Panc1 (cell line): ENCODE measurements around the gene UQCR11. TPM values are rescaled to one million over a fixed set of nuclear protein-coding genes. Genes with fewer than 3 reads are reported as not detected.

Experiments
- ATAC-seq: fragments of 200-7000 bp; cut with Tn5 transposase; 2 replicates; pipeline ENCODE4 v1.9.1; 2020; ENCODE audit warnings: mild to moderate bottlenecking, moderate library complexity
- BruUV-seq: library from RNA; stranded (reverse); fragments of 400-500 nt; replicated peaks from 2 replicates; lab custom pipeline; 2021; lab: Mats Ljungman, UMichigan
- CTCF ChIA-PET: fragments of 300-600 bp; sonication (Branson Sonifier 250); formaldehyde crosslinking; loops from one replicate; lab custom pipeline; 2022; ENCODE audit warnings: antibody characterized with exemption; lab: Charles Lee
- POLR2A ChIA-PET: fragments of 300-600 bp; sonication (Branson Sonifier 250); formaldehyde crosslinking; loops from one replicate; lab custom pipeline; 2022; ENCODE audit warnings: antibody characterized with exemption; lab: Charles Lee
- DNase-seq: peaks from one replicate; pipeline ENCODE4 v3.0.0-alpha.2; 2010; ENCODE audit warnings: low read depth, low spot score
- H3K27ac ChIP-seq: 2 replicates; pipeline ENCODE4 v1.5.1; 2011; ENCODE audit warnings: mild to moderate bottlenecking, low read length, inconsistent platforms
- H3K27me3 ChIP-seq: fragments of 200-500 bp; sonication (Bioruptor generic); 2 replicates; pipeline ENCODE4 v1.6.0; 2014; ENCODE audit warnings: low read length, inconsistent platforms; ENCODE audit not compliant: control insufficient read depth, insufficient read depth
- H3K36me3 ChIP-seq: fragments of 200-500 bp; sonication (Bioruptor generic); 2 replicates; pipeline ENCODE4 v1.5.1; 2014; ENCODE audit warnings: inconsistent platforms, mild to moderate bottlenecking, low read length, moderate library complexity; ENCODE audit not compliant: control insufficient read depth, insufficient read depth
- H3K4me1 ChIP-seq: 2 replicates; pipeline ENCODE4 v1.5.1; 2011; ENCODE audit warnings: inconsistent platforms, mild to moderate bottlenecking, low read length, moderate library complexity; ENCODE audit not compliant: control insufficient read depth, insufficient read depth
- H3K4me3 ChIP-seq, 2 experiments: 2 replicates each; pipeline ENCODE4 v1.5.1; 2011 to 2012; ENCODE audit warnings: low read depth in 2 of 2, low read length in 2 of 2, mild to moderate bottlenecking in 2 of 2, inconsistent platforms in 1 of 2, moderate library complexity in 1 of 2
- H3K9me3 ChIP-seq: fragments of 200-500 bp; sonication (Bioruptor generic); 2 replicates; pipeline ENCODE4 v1.5.1; 2014; ENCODE audit warnings: low read depth, mild to moderate bottlenecking, inconsistent platforms, low read length, moderate library complexity; ENCODE audit not compliant: control insufficient read depth, insufficient read depth
- POLR2AphosphoS5 ChIP-seq: IDR thresholded peaks from 2 replicates; pipeline ENCODE4 v1.6.1; 2012; ENCODE audit warnings: mild to moderate bottlenecking, low read depth, low read length, moderate library complexity
- SIN3A ChIP-seq: IDR thresholded peaks from 2 replicates; pipeline ENCODE4 v1.6.1; 2012; ENCODE audit warnings: low read depth, mild to moderate bottlenecking, low read length, moderate library complexity, borderline replicate concordance; ENCODE audit not compliant: insufficient read depth
- TCF7L2 ChIP-seq: IDR thresholded peaks from 2 replicates; pipeline ENCODE4 v1.6.1; 2011; ENCODE audit warnings: mild to moderate bottlenecking, low read depth, low read length, inconsistent platforms
- in situ Hi-C: cut with HindIII; loops from 2 replicates; pipeline ENCODE4 v1.10.0; 2016; ENCODE audit warnings: low sequenced_read_pairs, low pct_unique_long_range_greater_than_20kb
- intact Hi-C: fragments of 100-400 bp; cut with micrococcal nuclease; formaldehyde crosslinking; loops from one replicate; pipeline ENCODE4 v1.10.0; 2022; ENCODE audit not compliant: unreplicated experiment
- total RNA-seq: library from RNA; stranded (reverse); gene quantifications from one replicate; pipeline ENCODE4 v1.2.1, GENCODE V29; 2021; ENCODE audit not compliant: unreplicated experiment
- TF ChIP-seq, protein P1 (sequence below), 2 experiments: IDR thresholded peaks; 2 replicates each; pipeline ENCODE4 v1.6.1; 2011 to 2012; ENCODE audit warnings: low read depth in 2 of 2, control low read depth in 1 of 2, low read length in 1 of 2, mild to moderate bottlenecking in 1 of 2, moderate library complexity in 1 of 2; ENCODE audit not compliant: insufficient read depth in 1 of 2
- TF ChIP-seq, protein P2 (sequence below): fragments of 450-650 bp; IDR thresholded peaks from 2 replicates; pipeline ENCODE4 v1.5.1; 2017; ENCODE audit warnings: mild to moderate bottlenecking

The UQCR11 gene
- total RNA-seq, 1 experiment from 2014 or later = 300 TPM

DNA sequence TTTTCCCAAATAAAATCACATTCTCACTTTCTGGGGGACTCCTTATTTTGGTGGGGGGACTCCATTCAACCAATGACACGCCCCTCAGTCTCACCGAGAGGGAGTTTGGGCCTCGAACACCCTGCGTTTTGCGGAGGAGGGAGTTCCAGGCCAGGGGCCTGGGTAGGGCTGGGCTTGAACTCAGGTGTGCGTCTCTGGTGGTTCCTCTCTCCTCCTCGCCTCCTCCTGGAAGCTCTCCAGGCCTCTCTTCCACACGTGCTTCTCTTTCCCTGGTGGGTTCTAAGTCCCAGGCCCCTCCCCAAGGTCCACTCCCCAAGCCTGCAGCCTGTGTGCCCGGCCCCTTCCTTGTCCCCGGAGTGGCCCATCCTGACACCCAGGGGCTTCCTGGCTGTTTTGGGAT is 51.8 kb downstream of the UQCR11 start:
- no peak for DNase-seq
- H3K27ac ChIP-seq = no peak overlapping the region
- no peaks in the 10 kb centered on the region for H3K4me1 ChIP-seq
- POLR2A ChIA-PET = no interaction called here
- H3K36me3 ChIP-seq = no peaks in the 10 kb centered on the region
- TF ChIP-seq SIN3A = no peak
- TF ChIP-seq POLR2AphosphoS5 = no peak
- TF ChIP-seq TCF7L2 = no peak
- TF ChIP-seq, protein P1, sequence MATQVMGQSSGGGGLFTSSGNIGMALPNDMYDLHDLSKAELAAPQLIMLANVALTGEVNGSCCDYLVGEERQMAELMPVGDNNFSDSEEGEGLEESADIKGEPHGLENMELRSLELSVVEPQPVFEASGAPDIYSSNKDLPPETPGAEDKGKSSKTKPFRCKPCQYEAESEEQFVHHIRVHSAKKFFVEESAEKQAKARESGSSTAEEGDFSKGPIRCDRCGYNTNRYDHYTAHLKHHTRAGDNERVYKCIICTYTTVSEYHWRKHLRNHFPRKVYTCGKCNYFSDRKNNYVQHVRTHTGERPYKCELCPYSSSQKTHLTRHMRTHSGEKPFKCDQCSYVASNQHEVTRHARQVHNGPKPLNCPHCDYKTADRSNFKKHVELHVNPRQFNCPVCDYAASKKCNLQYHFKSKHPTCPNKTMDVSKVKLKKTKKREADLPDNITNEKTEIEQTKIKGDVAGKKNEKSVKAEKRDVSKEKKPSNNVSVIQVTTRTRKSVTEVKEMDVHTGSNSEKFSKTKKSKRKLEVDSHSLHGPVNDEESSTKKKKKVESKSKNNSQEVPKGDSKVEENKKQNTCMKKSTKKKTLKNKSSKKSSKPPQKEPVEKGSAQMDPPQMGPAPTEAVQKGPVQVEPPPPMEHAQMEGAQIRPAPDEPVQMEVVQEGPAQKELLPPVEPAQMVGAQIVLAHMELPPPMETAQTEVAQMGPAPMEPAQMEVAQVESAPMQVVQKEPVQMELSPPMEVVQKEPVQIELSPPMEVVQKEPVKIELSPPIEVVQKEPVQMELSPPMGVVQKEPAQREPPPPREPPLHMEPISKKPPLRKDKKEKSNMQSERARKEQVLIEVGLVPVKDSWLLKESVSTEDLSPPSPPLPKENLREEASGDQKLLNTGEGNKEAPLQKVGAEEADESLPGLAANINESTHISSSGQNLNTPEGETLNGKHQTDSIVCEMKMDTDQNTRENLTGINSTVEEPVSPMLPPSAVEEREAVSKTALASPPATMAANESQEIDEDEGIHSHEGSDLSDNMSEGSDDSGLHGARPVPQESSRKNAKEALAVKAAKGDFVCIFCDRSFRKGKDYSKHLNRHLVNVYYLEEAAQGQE (IDR thresholded peaks at IDR 0.05; ENCODE audit: insufficient read depth in 1 of 2, low read depth in 2 of 2, low read length in 1 of 2) = no peak
- TF ChIP-seq, protein P2, sequence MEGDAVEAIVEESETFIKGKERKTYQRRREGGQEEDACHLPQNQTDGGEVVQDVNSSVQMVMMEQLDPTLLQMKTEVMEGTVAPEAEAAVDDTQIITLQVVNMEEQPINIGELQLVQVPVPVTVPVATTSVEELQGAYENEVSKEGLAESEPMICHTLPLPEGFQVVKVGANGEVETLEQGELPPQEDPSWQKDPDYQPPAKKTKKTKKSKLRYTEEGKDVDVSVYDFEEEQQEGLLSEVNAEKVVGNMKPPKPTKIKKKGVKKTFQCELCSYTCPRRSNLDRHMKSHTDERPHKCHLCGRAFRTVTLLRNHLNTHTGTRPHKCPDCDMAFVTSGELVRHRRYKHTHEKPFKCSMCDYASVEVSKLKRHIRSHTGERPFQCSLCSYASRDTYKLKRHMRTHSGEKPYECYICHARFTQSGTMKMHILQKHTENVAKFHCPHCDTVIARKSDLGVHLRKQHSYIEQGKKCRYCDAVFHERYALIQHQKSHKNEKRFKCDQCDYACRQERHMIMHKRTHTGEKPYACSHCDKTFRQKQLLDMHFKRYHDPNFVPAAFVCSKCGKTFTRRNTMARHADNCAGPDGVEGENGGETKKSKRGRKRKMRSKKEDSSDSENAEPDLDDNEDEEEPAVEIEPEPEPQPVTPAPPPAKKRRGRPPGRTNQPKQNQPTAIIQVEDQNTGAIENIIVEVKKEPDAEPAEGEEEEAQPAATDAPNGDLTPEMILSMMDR = no peak
- CTCF ChIA-PET = no interaction called here
- ATAC-seq = no peak
- no peaks in the 10 kb centered on the region for H3K27me3 ChIP-seq
- H3K4me3 ChIP-seq = no peak overlapping the region
- BruUV-seq = no TSS peak
- no peaks in the 10 kb centered on the region for H3K9me3 ChIP-seq
- in situ Hi-C loops = no loop called here
- intact Hi-C loops = no loop called here

GRCh38 chr19:1551068-1552040 is 53.9 kb downstream of the UQCR11 start:
- intact Hi-C loops = no loop called here
- BruUV-seq = no TSS peak
- H3K4me1 ChIP-seq = no peaks in the 10 kb centered on the region
- no peaks in the 10 kb centered on the region for H3K9me3 ChIP-seq
- H3K27ac ChIP-seq = no peak overlapping the region
- in situ Hi-C loops = no loop called here
- ChIA-PET POLR2A (interaction anchor here (0.6 kb wide), 1 partner anchor 37 kb away, joined by 3 read pairs; no protein-coding TSS in a partner anchor), CTCF (no interaction called here)
- H3K27me3 ChIP-seq = no peaks in the 10 kb centered on the region
- no peak for ATAC-seq
- DNase-seq = no peak
- no peak overlapping the region for H3K4me3 ChIP-seq
- H3K36me3 ChIP-seq = no peaks in the 10 kb centered on the region
- no peak for TF ChIP-seq SIN3A
- TF ChIP-seq, protein P2 = no peak
- no peak for TF ChIP-seq TCF7L2
- TF ChIP-seq POLR2AphosphoS5 = no peak
- TF ChIP-seq, protein P1 (IDR thresholded peaks at IDR 0.05; ENCODE audit: insufficient read depth in 1 of 2, low read depth in 2 of 2, low read length in 1 of 2) = no peak
